Prostate gland (tissue), 2 donors: ENCODE measurements around the gene SPDYE6. TPM values are rescaled to one million over a fixed set of nuclear protein-coding genes. Genes with fewer than 3 reads are reported as not detected.
"Not testable (repeated sequence)": the region's sequence is repeated elsewhere in the genome, so short reads cannot be mapped to it uniquely, and the experiment has no call there.

Experiments used
- DNase-seq: peaks from one replicate; pipeline ENCODE4 v3.0.0-alpha.2; 2019; ENCODE audit warnings: low spot score
- H3K27ac ChIP-seq, 2 donors: fragments of 200-600 bp; sonication (generic); 2 replicates each; pipeline ENCODE4 v1.5.1; 2017 to 2019
- H3K27me3 ChIP-seq: fragments of 200-600 bp; sonication (generic); replicated peaks from 2 replicates; pipeline ENCODE4 v1.5.1; 2019; ENCODE audit not compliant: insufficient read depth
- H3K36me3 ChIP-seq, 2 donors: fragments of 200-600 bp; sonication (generic); 1 replicate in 1 of 2; 2 replicates in 1 of 2; pipeline versions ENCODE4 v1.5.1 to v1.8.1; 2017 to 2019
- H3K4me1 ChIP-seq: fragments of 200-600 bp; sonication (generic); replicated peaks from 2 replicates; pipeline ENCODE4 v1.5.1; 2019
- H3K4me3 ChIP-seq, 2 donors: fragments of 200-600 bp; sonication (generic); 2 replicates each; pipeline ENCODE4 v1.5.1; 2017 to 2019
- H3K9me3 ChIP-seq: fragments of 200-600 bp; sonication (generic); 2 replicates; pipeline ENCODE4 v1.5.1; 2017
- CTCF ChIP-seq, 4 experiments: fragments of 200-600 bp in 2 of 4; fragments of 450-650 bp in 2 of 4; sonication (generic) in 2 of 4; IDR thresholded peaks; 1 replicate in 3 of 4; 2 replicates in 1 of 4; pipeline ENCODE4 v1.5.1; 2016 to 2019; ENCODE audit warnings: antibody characterized with exemption in 4 of 4, mild to moderate bottlenecking in 2 of 4, moderate library complexity in 2 of 4
- POLR2A ChIP-seq: fragments of 450-650 bp; IDR thresholded peaks from one replicate; pipeline ENCODE4 v1.6.1; 2016; ENCODE audit warnings: antibody characterized with exemption, mild to moderate bottlenecking
- POLR2AphosphoS5 ChIP-seq: sonication (generic); formaldehyde crosslinking; IDR thresholded peaks from one replicate; pipeline ENCODE4 v1.6.1; 2017; ENCODE audit warnings: antibody characterized with exemption
- WGBS: methylation state at CpG from one replicate; pipeline ENCODE4 v1.1.5; 2018; 5-methylcytosine and 5-hydroxymethylcytosine counted together
- intact Hi-C: fragments of 100-400 bp; cut with DNase I; formaldehyde crosslinking; loops from one replicate; pipeline ENCODE4 v1.14.2; 2022
- total RNA-seq, 2 donors: library from RNA; depleted of rRNA; stranded (reverse); fragments of >200 nt; gene quantifications; one replicate each; pipeline ENCODE4 v1.1.0, GENCODE V29; 2016

SPDYE6 gene
- total RNA-seq, 2 donors from 2014 or later, result 0.85 TPM; not detected in 1

DNA sequence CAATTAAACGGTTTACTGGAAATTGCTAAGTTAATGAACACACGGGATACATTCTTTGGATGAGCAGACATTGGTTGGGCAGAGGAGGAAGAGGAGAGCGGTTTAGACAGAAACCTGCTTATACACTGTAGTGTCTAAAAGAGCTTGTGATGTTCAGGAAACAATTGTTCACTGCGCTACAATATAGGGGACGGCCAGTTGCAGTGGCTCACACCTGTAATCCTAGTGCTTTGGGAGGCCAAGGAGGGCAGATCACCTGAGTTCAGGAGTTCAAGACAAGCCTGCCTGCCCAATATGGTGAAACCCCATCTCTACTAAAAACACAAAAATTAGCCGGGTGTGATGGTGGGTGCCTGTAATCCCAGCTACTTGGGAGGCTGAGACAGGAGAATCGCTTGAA lies 20.7 kb downstream of the SPDYE6 start:
- H3K36me3 ChIP-seq, H3K9me3 ChIP-seq, H3K27me3 ChIP-seq, H3K4me1 ChIP-seq, H3K27ac ChIP-seq, H3K4me3 ChIP-seq, intact Hi-C loops, DNase-seq: not testable (repeated sequence)
- WGBS, result 83% methylated on average over 7 of the region's 7 CpGs

- DNase-seq, H3K4me1 ChIP-seq, intact Hi-C loops, H3K36me3 ChIP-seq, H3K4me3 ChIP-seq, H3K27me3 ChIP-seq, H3K27ac ChIP-seq, H3K9me3 ChIP-seq: not testable (repeated sequence)
- 94% methylated on average over 8 of the region's 8 CpGs for WGBS
Measured at GRCh38 chr7:102330666-102331460, 25.4 kb downstream of the SPDYE6 start.

DNA sequence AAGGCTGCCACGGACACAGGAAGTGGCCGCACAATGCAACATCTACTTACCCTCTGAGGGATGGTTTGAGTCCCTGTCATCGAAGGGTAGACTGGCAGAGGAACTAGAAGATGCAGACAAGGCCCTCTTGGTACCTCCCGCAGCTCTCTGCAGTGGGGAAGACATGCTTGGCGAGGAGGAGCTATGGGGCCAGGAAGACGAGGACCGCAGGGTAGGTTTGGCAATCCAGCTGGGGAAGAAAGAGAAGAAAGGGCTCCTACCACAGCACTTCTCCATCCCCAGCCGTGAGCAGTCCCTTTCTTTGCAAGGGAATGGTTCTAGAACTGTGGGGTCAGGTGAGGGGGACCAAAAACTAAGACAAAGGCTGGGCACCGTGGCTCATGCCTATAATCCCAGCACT lies 26.9 kb downstream of the SPDYE6 start:
- DNase-seq, H3K9me3 ChIP-seq, H3K4me1 ChIP-seq, H3K27ac ChIP-seq, H3K27me3 ChIP-seq, H3K36me3 ChIP-seq, H3K4me3 ChIP-seq, intact Hi-C loops: not testable (repeated sequence)
- WGBS, result 79% methylated on average over 9 of the region's 9 CpGs

- not testable (repeated sequence) for H3K27me3 ChIP-seq
Measured at GRCh38 chr7:102328863-102329262, 27.4 kb downstream of the SPDYE6 start.

GRCh38 chr7:102327183-102327582 lies 29.1 kb downstream of the SPDYE6 start:
- WGBS, result 63% methylated on average over 6 of the region's 6 CpGs
- H3K27me3 ChIP-seq, result not testable (repeated sequence)

More at GRCh38 chr7:102328863-102329262, 27.4 kb downstream of the SPDYE6 start:
- intact Hi-C loops, H3K9me3 ChIP-seq, DNase-seq, H3K4me1 ChIP-seq, H3K27ac ChIP-seq, H3K36me3 ChIP-seq, H3K4me3 ChIP-seq: not testable (repeated sequence)
- WGBS, result 54% methylated on average over 5 of the region's 5 CpGs

GRCh38 chr7:102326157-102326889 lies 29.9 kb downstream of the SPDYE6 start:
- intact Hi-C loops, result no loop called here
- Histone ChIP-seq H3K4me3 (no peak overlapping the region), H3K9me3 (no peaks in the 10 kb centered on the region), H3K36me3 (no peaks in the 10 kb centered on the region), H3K27ac (no peak overlapping the region), H3K4me1 (no peaks in the 10 kb centered on the region), H3K27me3 (no peaks in the 10 kb centered on the region)
- TF ChIP-seq POLR2A (no peak), POLR2AphosphoS5 (no peak)
- DNase-seq, result no peak
- 87% methylated on average over 11 of the region's 11 CpGs for WGBS

More at GRCh38 chr7:102327183-102327582, 29.1 kb downstream of the SPDYE6 start:
- H3K4me3 ChIP-seq, H3K9me3 ChIP-seq, H3K36me3 ChIP-seq, H3K4me1 ChIP-seq, DNase-seq, intact Hi-C loops, H3K27ac ChIP-seq: not testable (repeated sequence)

DNA sequence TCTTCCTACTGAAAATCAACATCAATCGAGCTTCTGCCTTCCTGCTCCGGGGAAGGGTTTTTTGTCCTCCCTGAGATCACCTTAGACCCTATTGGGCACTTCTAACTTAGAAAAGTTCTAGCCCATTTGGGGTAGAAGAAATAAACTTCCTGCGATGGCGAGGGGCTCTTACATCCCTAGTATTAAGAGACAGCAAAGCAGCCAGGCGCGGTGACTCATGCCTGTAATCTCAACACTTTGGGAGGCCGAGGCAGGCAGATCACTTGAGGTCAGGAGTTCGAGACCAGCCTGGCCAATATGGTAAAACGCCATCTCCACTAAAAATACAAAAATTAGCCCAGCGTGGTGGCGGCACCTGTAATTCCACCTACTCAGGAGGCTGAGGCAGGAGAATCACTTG lies 31.1 kb downstream of the SPDYE6 start:
- H3K27me3 ChIP-seq, DNase-seq, H3K27ac ChIP-seq, H3K9me3 ChIP-seq, H3K4me3 ChIP-seq, H3K36me3 ChIP-seq, H3K4me1 ChIP-seq, intact Hi-C loops: not testable (repeated sequence)
- WGBS, result 90% methylated on average over 11 of the region's 11 CpGs

DNA sequence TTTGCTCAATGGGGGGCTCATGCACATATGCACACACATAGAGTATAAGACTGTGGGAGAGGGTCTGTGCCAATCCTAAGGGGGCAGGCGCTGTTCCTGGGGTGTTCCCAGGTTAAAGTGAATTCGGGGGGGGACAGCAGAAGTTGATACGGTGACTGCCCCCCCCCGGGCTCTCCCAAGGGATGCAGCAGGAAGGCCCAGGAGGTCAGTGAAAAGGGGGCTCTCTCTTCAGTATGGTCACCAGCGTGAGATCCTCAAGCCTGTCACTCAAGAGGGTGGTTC lies 32.4 kb downstream of the SPDYE6 start:
- Histone ChIP-seq H3K4me3 (no peak overlapping the region), H3K4me1 (no peaks in the 10 kb centered on the region), H3K9me3 (no peaks in the 10 kb centered on the region), H3K27ac (no peak overlapping the region), H3K27me3 (no peaks in the 10 kb centered on the region), H3K36me3 (no peaks in the 10 kb centered on the region)
- DNase-seq, result no peak
- intact Hi-C loops, result no loop called here
- TF ChIP-seq CTCF (IDR thresholded peaks at IDR 0.05), result no peak
- TF ChIP-seq POLR2A, result no peak
- no peak for TF ChIP-seq POLR2AphosphoS5
- WGBS, result 91% methylated on average over 5 of the region's 5 CpGs
